Neural cell (in vitro differentiated cells): ENCODE results near the gene PTPRN2. TPM values are rescaled to one million over a fixed set of nuclear protein-coding genes. Genes with fewer than 3 reads are reported as not detected.

ENCODE experiments used
- H2AFZ ChIP-seq: fragments of 200-600, 300-800 bp; sonication (generic), shearing (Covaris generic); 2 replicates; pipeline ENCODE4 v1.6.0; 2014; ENCODE audit warnings: low read depth, mild to moderate bottlenecking, antibody characterized with exemption, low read length, moderate library complexity
- H3F3A ChIP-seq: fragments of 200-600 bp; shearing (Covaris generic); 2 replicates; pipeline ENCODE4 v1.6.1; 2016; ENCODE audit warnings: mild to moderate bottlenecking, moderate library complexity, mixed read lengths, antibody characterized with exemption, low read length; ENCODE audit not compliant: insufficient read depth, poor library complexity, severe bottlenecking
- H3K27ac ChIP-seq: fragments of 200-600, 300-800 bp; sonication (generic), shearing (Covaris generic); 2 replicates; pipeline ENCODE4 v1.5.1; 2014; ENCODE audit warnings: mild to moderate bottlenecking, low read length, moderate library complexity
- H3K27me3 ChIP-seq: fragments of 300-800, 200-600 bp; sonication (generic), shearing (Covaris generic); 2 replicates; pipeline ENCODE4 v1.6.0; 2014; ENCODE audit warnings: mild to moderate bottlenecking, low read depth, low read length, moderate library complexity; ENCODE audit not compliant: insufficient read depth
- H3K36me3 ChIP-seq: fragments of 300-800, 200-600 bp; sonication (generic), shearing (Covaris generic); 2 replicates; pipeline ENCODE4 v1.5.1; 2014; ENCODE audit warnings: mild to moderate bottlenecking, antibody characterized with exemption, low read length, moderate library complexity; ENCODE audit not compliant: insufficient read depth
- H3K4me2 ChIP-seq: fragments of 300-800, 200-600 bp; sonication (generic), shearing (Covaris generic); 2 replicates; pipeline ENCODE4 v1.6.0; 2014; ENCODE audit warnings: mild to moderate bottlenecking, low read length
- H3K4me3 ChIP-seq: fragments of 300-800, 200-600 bp; sonication (generic), shearing (Covaris generic); 2 replicates; pipeline ENCODE4 v1.5.1; 2014; ENCODE audit warnings: mild to moderate bottlenecking, low read length, moderate library complexity
- H3K79me2 ChIP-seq: fragments of 200-600 bp; shearing (Covaris generic); replicated peaks from 2 replicates; pipeline ENCODE4 v1.6.0; 2014; ENCODE audit warnings: mild to moderate bottlenecking, low read length, moderate library complexity; ENCODE audit not compliant: insufficient read depth
- H3K9ac ChIP-seq: fragments of 300-800, 200-600 bp; sonication (generic), shearing (Covaris generic); 2 replicates; pipeline ENCODE4 v1.6.1; 2016; ENCODE audit warnings: mild to moderate bottlenecking, low read length, mixed read lengths
- H3K9me2 ChIP-seq: fragments of 200-600 bp; shearing (Covaris generic); 2 replicates; pipeline ENCODE4 v1.6.1; 2016; ENCODE audit warnings: mild to moderate bottlenecking, low read length, mixed read lengths; ENCODE audit not compliant: insufficient read depth
- H3K9me3 ChIP-seq: fragments of 200-600, 300-800 bp; sonication (generic), shearing (Covaris generic); 2 replicates; pipeline ENCODE4 v1.6.1; 2016; ENCODE audit warnings: mild to moderate bottlenecking, mixed run types, low read length, moderate library complexity, mixed read lengths
- H4K20me1 ChIP-seq: fragments of 200-600 bp; shearing (Covaris generic); 2 replicates; pipeline ENCODE4 v1.6.1; 2016; ENCODE audit warnings: mild to moderate bottlenecking, mixed run types; ENCODE audit not compliant: insufficient read depth
- EP300 ChIP-seq: fragments of 450-650 bp; conservative IDR thresholded peaks from 2 replicates; pipeline ENCODE4 v1.6.1; 2014; ENCODE audit warnings: antibody characterized with exemption, mild to moderate bottlenecking, moderate library complexity; ENCODE audit not compliant: poor library complexity, severe bottlenecking
- EZH2 ChIP-seq: fragments of 200-600, 300-800 bp; shearing (Covaris generic), sonication (generic); IDR thresholded peaks from 2 replicates; pipeline ENCODE4 v1.6.1; 2014; ENCODE audit warnings: antibody characterized with exemption, low read length, borderline replicate concordance, mild to moderate bottlenecking; ENCODE audit not compliant: insufficient read depth, poor library complexity, severe bottlenecking
- MXI1 ChIP-seq: fragments of 450-650 bp; conservative IDR thresholded peaks from 2 replicates; pipeline ENCODE4 v1.6.1; 2014; ENCODE audit warnings: antibody characterized with exemption, mild to moderate bottlenecking; ENCODE audit not compliant: poor library complexity, severe bottlenecking
- POLR2AphosphoS5 ChIP-seq: IDR thresholded peaks from 2 replicates; pipeline ENCODE4 v1.6.1; 2012
- RAD21 ChIP-seq: fragments of 450-650 bp; conservative IDR thresholded peaks from 2 replicates; pipeline ENCODE4 v1.6.1; 2014; ENCODE audit warnings: antibody characterized with exemption, mild to moderate bottlenecking, moderate library complexity
- SMC3 ChIP-seq: fragments of 450-650 bp; conservative IDR thresholded peaks from 2 replicates; pipeline ENCODE4 v1.6.1; 2014; ENCODE audit warnings: antibody characterized with exemption, mild to moderate bottlenecking, moderate library complexity; ENCODE audit not compliant: poor library complexity
- TAF1 ChIP-seq: IDR thresholded peaks from 2 replicates; pipeline ENCODE4 v1.6.1; 2012; ENCODE audit warnings: low read depth
- polyA plus RNA-seq: library from polyadenylated mRNA; depleted of rRNA; stranded (reverse); fragments of >200 nt; gene quantifications from 2 replicates; pipeline ENCODE4 v1.2.3, GENCODE V29; 2014
- TF ChIP-seq, protein P1 (sequence below): IDR thresholded peaks from 2 replicates; pipeline ENCODE4 v1.6.1; 2012; ENCODE audit warnings: borderline replicate concordance
- TF ChIP-seq, protein P2 (sequence below): fragments of 450-650 bp; IDR thresholded peaks from 2 replicates; pipeline ENCODE4 v1.5.1; 2014; ENCODE audit warnings: antibody characterized with exemption, mild to moderate bottlenecking, moderate library complexity; ENCODE audit not compliant: poor library complexity, severe bottlenecking

The PTPRN2 gene
- polyA plus RNA-seq, 1 donor from 2014 or later, result 31.0 TPM

DNA sequence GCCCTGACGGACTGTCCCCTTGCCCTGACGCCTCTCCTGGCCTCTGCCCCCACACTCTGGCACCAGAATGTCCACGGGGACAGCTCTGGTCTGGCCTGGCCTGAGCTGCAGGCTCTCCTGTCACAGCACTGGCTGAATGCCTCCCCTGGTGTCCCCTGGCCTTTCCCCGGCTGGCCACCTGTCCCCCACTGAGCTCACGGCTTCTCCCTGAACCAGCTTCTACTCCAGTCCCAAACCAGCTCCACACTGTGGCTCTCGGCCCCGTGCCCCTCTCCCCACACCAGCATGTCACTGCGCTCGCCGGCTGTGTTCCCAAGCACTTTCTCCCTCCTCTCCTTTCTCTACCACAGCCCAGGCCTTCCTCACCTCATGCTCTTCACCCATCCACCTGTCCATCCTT, 864.4 kb downstream of the PTPRN2 start:
- Histone ChIP-seq H3K4me2 (no peak overlapping the region), H3K27me3 (no peaks in the 10 kb centered on the region), H3K9me3 (no peaks in the 10 kb centered on the region), H3K9ac (no peak overlapping the region), H2AFZ (no peak overlapping the region), H3K79me2 (no peaks in the 10 kb centered on the region), H3K27ac (no peak overlapping the region), H4K20me1 (no peaks in the 10 kb centered on the region), H3F3A (no peaks in the 10 kb centered on the region), H3K4me3 (no peak overlapping the region), H3K36me3 (no peaks in the 10 kb centered on the region), H3K9me2 (no peaks in the 10 kb centered on the region)
- no peak for TF ChIP-seq EZH2
- TF ChIP-seq, protein P1, sequence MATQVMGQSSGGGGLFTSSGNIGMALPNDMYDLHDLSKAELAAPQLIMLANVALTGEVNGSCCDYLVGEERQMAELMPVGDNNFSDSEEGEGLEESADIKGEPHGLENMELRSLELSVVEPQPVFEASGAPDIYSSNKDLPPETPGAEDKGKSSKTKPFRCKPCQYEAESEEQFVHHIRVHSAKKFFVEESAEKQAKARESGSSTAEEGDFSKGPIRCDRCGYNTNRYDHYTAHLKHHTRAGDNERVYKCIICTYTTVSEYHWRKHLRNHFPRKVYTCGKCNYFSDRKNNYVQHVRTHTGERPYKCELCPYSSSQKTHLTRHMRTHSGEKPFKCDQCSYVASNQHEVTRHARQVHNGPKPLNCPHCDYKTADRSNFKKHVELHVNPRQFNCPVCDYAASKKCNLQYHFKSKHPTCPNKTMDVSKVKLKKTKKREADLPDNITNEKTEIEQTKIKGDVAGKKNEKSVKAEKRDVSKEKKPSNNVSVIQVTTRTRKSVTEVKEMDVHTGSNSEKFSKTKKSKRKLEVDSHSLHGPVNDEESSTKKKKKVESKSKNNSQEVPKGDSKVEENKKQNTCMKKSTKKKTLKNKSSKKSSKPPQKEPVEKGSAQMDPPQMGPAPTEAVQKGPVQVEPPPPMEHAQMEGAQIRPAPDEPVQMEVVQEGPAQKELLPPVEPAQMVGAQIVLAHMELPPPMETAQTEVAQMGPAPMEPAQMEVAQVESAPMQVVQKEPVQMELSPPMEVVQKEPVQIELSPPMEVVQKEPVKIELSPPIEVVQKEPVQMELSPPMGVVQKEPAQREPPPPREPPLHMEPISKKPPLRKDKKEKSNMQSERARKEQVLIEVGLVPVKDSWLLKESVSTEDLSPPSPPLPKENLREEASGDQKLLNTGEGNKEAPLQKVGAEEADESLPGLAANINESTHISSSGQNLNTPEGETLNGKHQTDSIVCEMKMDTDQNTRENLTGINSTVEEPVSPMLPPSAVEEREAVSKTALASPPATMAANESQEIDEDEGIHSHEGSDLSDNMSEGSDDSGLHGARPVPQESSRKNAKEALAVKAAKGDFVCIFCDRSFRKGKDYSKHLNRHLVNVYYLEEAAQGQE, result no peak
- no peak for TF ChIP-seq POLR2AphosphoS5
- TF ChIP-seq, protein P2, sequence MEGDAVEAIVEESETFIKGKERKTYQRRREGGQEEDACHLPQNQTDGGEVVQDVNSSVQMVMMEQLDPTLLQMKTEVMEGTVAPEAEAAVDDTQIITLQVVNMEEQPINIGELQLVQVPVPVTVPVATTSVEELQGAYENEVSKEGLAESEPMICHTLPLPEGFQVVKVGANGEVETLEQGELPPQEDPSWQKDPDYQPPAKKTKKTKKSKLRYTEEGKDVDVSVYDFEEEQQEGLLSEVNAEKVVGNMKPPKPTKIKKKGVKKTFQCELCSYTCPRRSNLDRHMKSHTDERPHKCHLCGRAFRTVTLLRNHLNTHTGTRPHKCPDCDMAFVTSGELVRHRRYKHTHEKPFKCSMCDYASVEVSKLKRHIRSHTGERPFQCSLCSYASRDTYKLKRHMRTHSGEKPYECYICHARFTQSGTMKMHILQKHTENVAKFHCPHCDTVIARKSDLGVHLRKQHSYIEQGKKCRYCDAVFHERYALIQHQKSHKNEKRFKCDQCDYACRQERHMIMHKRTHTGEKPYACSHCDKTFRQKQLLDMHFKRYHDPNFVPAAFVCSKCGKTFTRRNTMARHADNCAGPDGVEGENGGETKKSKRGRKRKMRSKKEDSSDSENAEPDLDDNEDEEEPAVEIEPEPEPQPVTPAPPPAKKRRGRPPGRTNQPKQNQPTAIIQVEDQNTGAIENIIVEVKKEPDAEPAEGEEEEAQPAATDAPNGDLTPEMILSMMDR, result no peak
- no peak for TF ChIP-seq TAF1
- no peak for TF ChIP-seq SMC3
- no peak for TF ChIP-seq RAD21
- no peak for TF ChIP-seq EP300

DNA sequence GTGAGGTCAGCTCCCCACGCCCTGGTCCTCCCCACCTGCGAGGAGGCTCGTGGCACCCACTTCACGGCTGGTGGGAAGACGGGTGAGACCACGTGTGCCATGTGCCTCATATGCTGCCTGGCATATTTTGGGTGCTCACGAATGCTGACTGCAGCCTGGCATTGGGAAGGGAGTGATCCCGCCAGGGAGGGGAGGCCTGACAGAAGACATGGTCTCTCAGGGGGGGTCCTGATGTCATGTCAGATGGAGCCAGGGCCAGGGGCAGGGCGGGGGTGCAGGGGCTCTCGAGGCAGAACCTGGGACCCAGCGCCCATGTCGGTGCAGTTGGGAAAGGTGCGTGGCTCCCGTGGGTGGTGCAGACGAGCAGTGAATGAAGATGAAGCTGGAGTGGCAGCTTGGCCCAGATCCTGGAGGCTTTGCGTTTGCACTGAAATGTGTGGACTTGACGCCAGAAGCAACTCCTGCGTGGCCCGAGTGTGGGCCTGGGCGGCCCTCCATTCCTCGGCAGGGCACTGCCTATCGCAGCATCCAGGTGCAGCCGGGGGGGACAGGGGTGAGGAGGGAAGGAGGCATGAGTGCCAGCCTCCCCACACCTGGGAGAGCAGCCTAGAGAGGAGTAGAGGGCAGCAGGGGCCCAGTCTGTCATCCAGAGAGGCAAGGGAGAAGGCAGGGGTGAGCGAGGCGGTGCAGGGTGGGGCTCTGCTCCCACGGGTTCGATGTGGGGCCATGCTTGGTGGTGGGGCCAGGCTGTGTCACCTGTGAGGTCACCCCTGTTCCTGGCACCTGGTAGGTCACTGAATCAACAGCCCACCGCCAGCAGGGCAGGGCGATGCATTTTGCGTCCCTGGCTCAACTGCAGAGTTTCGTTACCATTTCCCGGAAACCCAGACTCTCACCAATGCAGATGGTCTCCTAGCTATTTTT, 865.2 kb downstream of the PTPRN2 start:
- no peak overlapping the region for H3K4me3 ChIP-seq
- no peaks in the 10 kb centered on the region for H3K27me3 ChIP-seq
- no peak overlapping the region for H3K4me2 ChIP-seq
- H3F3A ChIP-seq, result no peaks in the 10 kb centered on the region
- no peaks in the 10 kb centered on the region for H4K20me1 ChIP-seq
- no peak overlapping the region for H3K9ac ChIP-seq
- H3K9me3 ChIP-seq, result no peaks in the 10 kb centered on the region
- no peaks in the 10 kb centered on the region for H3K9me2 ChIP-seq
- no peak overlapping the region for H2AFZ ChIP-seq
- H3K27ac ChIP-seq, result no peak overlapping the region
- H3K79me2 ChIP-seq, result no peaks in the 10 kb centered on the region
- TF ChIP-seq, protein P1, result no peak
- TF ChIP-seq, protein P2, result no peak
- TF ChIP-seq TAF1 (no peak), POLR2AphosphoS5 (no peak), RAD21 (no peak), EZH2 (no peak), MXI1 (no peak), SMC3 (no peak), EP300 (no peak)
- no peaks in the 10 kb centered on the region for H3K36me3 ChIP-seq
